IPS DF 19.7 (cell line): ENCODE results near the gene TRMU.

ENCODE experiments used
- DNase-seq: peaks from one replicate; pipeline ENCODE4 v3.0.0-alpha.2; 2013; ENCODE audit warnings: low read depth, low spot score

The TRMU gene

GRCh38 chr22:46335201-46336118 lies at the start of gene TRMU:
TSS of gene TRMU (plus strand) at chr22:46335714. CDS start at chr22:46335765, 51 bp downstream.
- DNase-seq: peak; percentile 50

- no peak for DNase-seq
Measured at GRCh38 chr22:46286006-46286405, 49.5 kb upstream of the TRMU start.

GRCh38 chr22:46286941-46287872 lies 48.3 kb upstream of the TRMU start:
- DNase-seq: no peak

GRCh38 chr22:46287873-46288751 lies 47.4 kb upstream of the TRMU start:
- DNase-seq: no peak

GRCh38 chr22:46288846-46289243 lies 46.7 kb upstream of the TRMU start:
- no peak for DNase-seq

- no peak for DNase-seq
Measured at GRCh38 chr22:46289244-46289891, 46.1 kb upstream of the TRMU start.

GRCh38 chr22:46290121-46290842 lies 45.2 kb upstream of the TRMU start:
- DNase-seq: no peak

GRCh38 chr22:46290843-46291785 lies 44.4 kb upstream of the TRMU start:
- DNase-seq: no peak

GRCh38 chr22:46292173-46292572 lies 43.3 kb upstream of the TRMU start:
- DNase-seq: no peak

GRCh38 chr22:46292732-46293131 lies 42.8 kb upstream of the TRMU start:
- DNase-seq: no peak

GRCh38 chr22:46293577-46294260 lies 41.8 kb upstream of the TRMU start:
- no peak for DNase-seq

GRCh38 chr22:46294784-46295183 lies 40.7 kb upstream of the TRMU start:
- no peak for DNase-seq

GRCh38 chr22:46295277-46295971 lies 40.1 kb upstream of the TRMU start:
- no peak for DNase-seq

- peak; percentile 94 for DNase-seq
Measured at GRCh38 chr22:46296257-46297150, 39.0 kb upstream of the TRMU start, which contains the start of gene GTSE1. TSS of gene GTSE1 (plus strand) at chr22:46296870. CDS start at chr22:46297401, 531 bp downstream.

GRCh38 chr22:46297151-46297812 lies 38.2 kb upstream of the TRMU start:
- DNase-seq: no peak

GRCh38 chr22:46299101-46299500 lies 36.4 kb upstream of the TRMU start:
- no peak for DNase-seq
